Fibroblast of mammary gland (primary cell): ENCODE results near the gene ADPRS.
A peak's percentile ranks its signal among the peaks of the same experiment; 100 is the strongest.

Experiments
- DNase-seq: peaks from one replicate; pipeline ENCODE4 v3.0.0-alpha.2; 2010; ENCODE audit warnings: low read depth
- H3K4me3 ChIP-seq: 2 replicates; pipeline ENCODE4 v1.5.1; 2011; ENCODE audit warnings: low read depth, mild to moderate bottlenecking, low read length, moderate library complexity; ENCODE audit not compliant: control insufficient read depth
- TF ChIP-seq, protein P1 (sequence below): conservative IDR thresholded peaks from 2 replicates; pipeline ENCODE4 v1.5.1; 2011; ENCODE audit warnings: low read depth, low read length, inconsistent platforms; ENCODE audit not compliant: control insufficient read depth, insufficient read depth

The ADPRS gene

GRCh38 chr1:36135330-36135667, 46.6 kb downstream of the ADPRS start:
- no peak for DNase-seq
- TF ChIP-seq, protein P1, sequence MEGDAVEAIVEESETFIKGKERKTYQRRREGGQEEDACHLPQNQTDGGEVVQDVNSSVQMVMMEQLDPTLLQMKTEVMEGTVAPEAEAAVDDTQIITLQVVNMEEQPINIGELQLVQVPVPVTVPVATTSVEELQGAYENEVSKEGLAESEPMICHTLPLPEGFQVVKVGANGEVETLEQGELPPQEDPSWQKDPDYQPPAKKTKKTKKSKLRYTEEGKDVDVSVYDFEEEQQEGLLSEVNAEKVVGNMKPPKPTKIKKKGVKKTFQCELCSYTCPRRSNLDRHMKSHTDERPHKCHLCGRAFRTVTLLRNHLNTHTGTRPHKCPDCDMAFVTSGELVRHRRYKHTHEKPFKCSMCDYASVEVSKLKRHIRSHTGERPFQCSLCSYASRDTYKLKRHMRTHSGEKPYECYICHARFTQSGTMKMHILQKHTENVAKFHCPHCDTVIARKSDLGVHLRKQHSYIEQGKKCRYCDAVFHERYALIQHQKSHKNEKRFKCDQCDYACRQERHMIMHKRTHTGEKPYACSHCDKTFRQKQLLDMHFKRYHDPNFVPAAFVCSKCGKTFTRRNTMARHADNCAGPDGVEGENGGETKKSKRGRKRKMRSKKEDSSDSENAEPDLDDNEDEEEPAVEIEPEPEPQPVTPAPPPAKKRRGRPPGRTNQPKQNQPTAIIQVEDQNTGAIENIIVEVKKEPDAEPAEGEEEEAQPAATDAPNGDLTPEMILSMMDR: no peak
- H3K4me3 ChIP-seq: no peak overlapping the region

DNA sequence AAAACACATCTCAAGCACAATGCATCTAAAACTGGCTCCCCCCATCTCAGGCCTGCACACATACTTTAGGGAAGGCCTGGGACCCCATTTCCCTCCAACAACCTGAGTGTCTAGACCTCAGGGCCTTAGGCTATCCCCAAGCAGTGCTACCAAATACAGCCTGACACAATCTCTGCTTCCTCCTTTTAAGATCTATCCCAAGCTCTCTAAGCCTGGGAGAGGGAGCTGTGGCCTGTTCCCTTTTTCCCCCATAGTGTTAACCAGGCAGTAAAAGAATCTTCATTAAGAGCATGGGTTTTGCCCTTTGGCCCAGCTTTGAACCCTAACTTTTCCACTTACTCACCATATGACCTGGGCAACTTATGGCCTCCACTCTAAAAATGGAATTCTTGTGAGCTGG, 47.1 kb downstream of the ADPRS start:
- DNase-seq: no peak
- H3K4me3 ChIP-seq: no peak overlapping the region
- TF ChIP-seq, protein P1: no peak

- TF ChIP-seq, protein P1: no peak
- peak; percentile 90 for DNase-seq
- no peak overlapping the region for H3K4me3 ChIP-seq
These were observed 47.8 kb downstream of the ADPRS start for GRCh38 chr1:36136535-36136934.

DNA sequence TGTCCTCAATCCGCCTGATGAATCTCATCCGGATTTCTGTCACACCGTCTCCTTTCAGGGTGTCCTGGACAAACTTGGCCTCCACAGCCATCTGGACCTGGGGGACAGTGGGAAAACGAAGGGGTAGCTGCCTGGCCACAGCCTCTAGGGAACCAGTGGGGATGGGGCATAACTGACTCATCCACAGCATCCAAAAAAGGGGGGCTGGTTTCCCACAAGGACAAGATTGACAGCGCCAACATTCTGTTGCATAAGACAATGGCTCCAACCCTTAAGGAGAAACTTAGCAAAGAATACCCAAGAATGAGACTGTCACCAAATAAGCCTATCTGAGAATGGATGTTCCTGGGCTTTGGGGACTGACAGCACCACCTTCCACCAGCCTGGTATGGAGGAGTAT, 48.5 kb downstream of the ADPRS start:
- no peak for DNase-seq
- TF ChIP-seq, protein P1: no peak
- H3K4me3 ChIP-seq: no peak overlapping the region

DNA sequence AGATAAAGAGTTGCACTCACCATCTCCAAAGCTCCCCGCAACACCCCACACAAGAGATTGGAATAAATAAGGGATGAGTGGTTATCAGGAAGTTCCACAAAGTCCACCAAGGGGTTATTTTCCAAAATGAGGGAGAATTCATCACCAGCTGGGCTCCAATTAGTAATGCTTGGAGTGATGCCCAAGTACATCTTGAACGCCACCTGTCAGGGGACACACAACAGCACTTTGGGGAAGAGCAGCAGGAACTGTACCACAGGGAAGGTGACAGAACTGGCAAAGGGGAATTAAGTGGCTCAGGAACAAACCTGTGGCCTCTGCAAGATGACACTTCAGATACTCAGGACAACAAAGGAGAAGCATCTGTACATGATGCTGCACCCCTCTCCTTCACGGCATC, 49.1 kb downstream of the ADPRS start:
- TF ChIP-seq, protein P1: no peak
- DNase-seq: no peak
- no peak overlapping the region for H3K4me3 ChIP-seq

GRCh38 chr1:36139521-36139920, 50.8 kb downstream of the ADPRS start:
- H3K4me3 ChIP-seq: no peak overlapping the region
- no peak for DNase-seq
- TF ChIP-seq, protein P1: no peak

- DNase-seq: no peak
- no peak overlapping the region for H3K4me3 ChIP-seq
- TF ChIP-seq, protein P1: no peak
These were observed 53.4 kb downstream of the ADPRS start for GRCh38 chr1:36142121-36142520.
